ENCODE measurements around the gene NAA30.
"Not testable (repeated sequence)": the region's sequence is repeated elsewhere in the genome, so short reads cannot be mapped to it uniquely, and the experiment has no call there.

NAA30 gene

GRCh38 chr14:57390037-57390805, at the start of gene NAA30:
NAA30 (plus strand) TSS chr14:57390586; CDS start chr14:57390958, 372 bp downstream.
- peak; percentile 89 for DNase-seq (ENCODE audit: low spot score)

GRCh38 chr14:57343545-57344297, 46.7 kb upstream of the NAA30 start:
- DNase-seq (ENCODE audit: low spot score) = not testable (repeated sequence)

- DNase-seq (ENCODE audit: low spot score) = no peak
Measured at GRCh38 chr14:57345106-57345505, 45.3 kb upstream of the NAA30 start.

- DNase-seq (ENCODE audit: low spot score) = no peak
Measured at GRCh38 chr14:57346741-57347140, 43.6 kb upstream of the NAA30 start.

- DNase-seq (ENCODE audit: low spot score) = no peak
Measured at GRCh38 chr14:57352396-57353170, 37.8 kb upstream of the NAA30 start.

GRCh38 chr14:57355081-57355800, 35.1 kb upstream of the NAA30 start:
- DNase-seq (ENCODE audit: low spot score) = no peak

- no peak for DNase-seq (ENCODE audit: low spot score)
Measured at GRCh38 chr14:57362361-57362760, 28.0 kb upstream of the NAA30 start.

GRCh38 chr14:57364659-57365450, 25.5 kb upstream of the NAA30 start:
- no peak for DNase-seq (ENCODE audit: low spot score)

- not testable (repeated sequence) for DNase-seq (ENCODE audit: low spot score)
Measured at GRCh38 chr14:57370187-57370586, 20.2 kb upstream of the NAA30 start.

- DNase-seq (ENCODE audit: low spot score) = no peak
Measured at GRCh38 chr14:57371013-57371412, 19.4 kb upstream of the NAA30 start.

- no peak for DNase-seq (ENCODE audit: low spot score)
Measured at GRCh38 chr14:57375156-57375555, 15.2 kb upstream of the NAA30 start.

- DNase-seq (ENCODE audit: low spot score) = no peak
Measured at GRCh38 chr14:57378661-57379060, 11.7 kb upstream of the NAA30 start.

- DNase-seq (ENCODE audit: low spot score) = no peak
Measured at GRCh38 chr14:57380935-57381334, 9.5 kb upstream of the NAA30 start.

- DNase-seq (ENCODE audit: low spot score) = no peak
Measured at GRCh38 chr14:57382283-57382682, 8.1 kb upstream of the NAA30 start.

- no peak for DNase-seq (ENCODE audit: low spot score)
Measured at GRCh38 chr14:57383125-57383745, 7.2 kb upstream of the NAA30 start.

- no peak for DNase-seq (ENCODE audit: low spot score)
Measured at GRCh38 chr14:57388067-57388466, 2.3 kb upstream of the NAA30 start.

- no peak for DNase-seq (ENCODE audit: low spot score)
Measured at GRCh38 chr14:57389646-57390036, 745 bp upstream of the NAA30 start.

- peak; percentile 28 for DNase-seq (ENCODE audit: low spot score)
Measured at GRCh38 chr14:57390806-57391516, 575 bp downstream of the NAA30 start.

GRCh38 chr14:57391517-57392195, 1.3 kb downstream of the NAA30 start:
- DNase-seq (ENCODE audit: low spot score) = no peak
